HG03064 (cell line): ENCODE results near the gene KLHDC2.
"Not testable (repeated sequence)": the region's sequence is repeated elsewhere in the genome, so short reads cannot be mapped to it uniquely, and the experiment has no call there.

ENCODE experiments used
- ATAC-seq: cut with Tn5 transposase; IDR thresholded peaks from one replicate; pipeline ENCODE4 v1.9.1; 2021; ENCODE audit warnings: low read depth; ENCODE audit not compliant: unreplicated experiment

KLHDC2 gene, protein sequence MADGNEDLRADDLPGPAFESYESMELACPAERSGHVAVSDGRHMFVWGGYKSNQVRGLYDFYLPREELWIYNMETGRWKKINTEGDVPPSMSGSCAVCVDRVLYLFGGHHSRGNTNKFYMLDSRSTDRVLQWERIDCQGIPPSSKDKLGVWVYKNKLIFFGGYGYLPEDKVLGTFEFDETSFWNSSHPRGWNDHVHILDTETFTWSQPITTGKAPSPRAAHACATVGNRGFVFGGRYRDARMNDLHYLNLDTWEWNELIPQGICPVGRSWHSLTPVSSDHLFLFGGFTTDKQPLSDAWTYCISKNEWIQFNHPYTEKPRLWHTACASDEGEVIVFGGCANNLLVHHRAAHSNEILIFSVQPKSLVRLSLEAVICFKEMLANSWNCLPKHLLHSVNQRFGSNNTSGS

GRCh38 chr14:49767571-49768300, at the start of gene KLHDC2:
KLHDC2 (plus strand) TSS chr14:49768153; CDS start chr14:49768469, 316 bp downstream.
- peak; percentile 86 for ATAC-seq

- ATAC-seq, result no peak
Measured at GRCh38 chr14:49720744-49721143, 47.2 kb upstream of the KLHDC2 start.

- ATAC-seq, result not testable (repeated sequence)
Measured at GRCh38 chr14:49721733-49722435, 46.1 kb upstream of the KLHDC2 start.

DNA sequence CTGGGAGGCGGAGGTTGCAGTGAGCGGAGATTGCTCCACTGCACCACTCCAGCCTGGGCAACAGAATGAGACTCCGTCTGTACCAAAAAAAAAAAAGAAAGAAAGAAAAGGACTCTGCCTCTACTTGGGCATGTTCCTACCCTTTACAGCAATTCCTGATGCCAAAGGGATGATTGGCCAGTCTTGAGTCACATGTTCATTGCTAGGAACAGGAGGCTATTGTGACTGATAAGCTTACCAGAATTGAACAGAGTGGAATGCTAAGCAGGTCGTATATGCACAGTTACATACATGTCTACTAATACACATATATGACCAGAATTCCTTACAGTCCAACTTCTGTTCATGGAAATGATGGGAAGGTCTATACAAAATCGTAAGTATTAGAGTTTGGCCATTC, 40.8 kb upstream of the KLHDC2 start:
- no peak for ATAC-seq

DNA sequence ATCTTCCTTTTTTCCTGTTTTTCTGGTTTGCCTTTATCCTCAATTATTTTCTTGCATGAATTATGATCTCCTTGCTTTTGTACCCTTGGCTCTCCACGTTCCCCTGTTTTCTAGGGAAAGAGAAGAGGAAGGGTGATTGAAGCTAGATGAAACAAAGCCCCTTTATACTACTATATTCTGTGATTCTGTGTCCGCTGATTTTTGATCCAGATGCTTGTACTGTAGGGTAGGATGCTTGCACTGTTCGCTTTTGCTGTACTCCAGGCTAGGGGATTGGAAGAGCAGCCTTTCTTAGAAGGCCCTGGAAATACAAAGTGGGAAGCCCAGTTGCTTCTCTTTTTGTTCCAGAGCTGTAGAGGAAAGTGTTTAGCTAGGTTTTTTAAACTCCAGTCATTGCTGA, 35.1 kb upstream of the KLHDC2 start:
- no peak for ATAC-seq

DNA sequence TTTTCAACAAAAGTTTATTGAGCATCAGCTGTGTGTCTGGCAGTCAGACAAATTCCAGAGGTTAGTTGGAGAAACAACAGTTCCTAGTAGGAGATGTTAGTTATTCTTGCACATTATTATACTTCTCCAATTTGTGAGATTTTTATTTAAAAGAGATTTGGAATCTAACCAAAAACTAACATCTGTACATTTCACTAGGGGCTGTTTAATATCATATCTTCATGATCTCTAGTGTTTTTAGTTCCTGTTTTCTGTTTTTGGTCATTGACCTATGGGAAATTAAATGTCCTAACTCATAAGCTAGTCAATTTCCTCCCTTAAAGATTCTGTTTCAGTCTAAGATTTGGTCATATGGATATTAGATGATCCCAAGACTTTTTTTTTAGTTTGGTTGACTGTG, 34.1 kb upstream of the KLHDC2 start:
- ATAC-seq, result no peak

- ATAC-seq, result not testable (repeated sequence)
Measured at GRCh38 chr14:49735669-49736068, 32.3 kb upstream of the KLHDC2 start.

DNA sequence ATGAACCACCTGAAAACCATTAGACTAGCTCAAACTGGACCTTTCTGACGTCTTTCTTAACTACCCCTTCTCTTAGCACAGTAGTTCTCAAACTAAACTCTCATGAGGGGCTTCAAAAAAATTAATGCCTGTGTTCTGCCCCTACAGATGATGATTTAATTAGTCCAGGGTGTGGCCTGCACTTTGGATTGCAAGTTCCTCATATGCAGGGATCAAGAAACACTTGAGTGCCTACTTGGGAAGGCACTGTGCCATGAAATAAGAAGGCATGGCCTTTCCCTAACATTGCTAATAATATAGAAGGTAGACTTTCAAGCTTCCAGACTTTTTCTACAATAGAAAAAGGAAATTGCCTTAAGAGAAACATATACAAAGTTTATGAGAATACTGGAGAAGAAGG, 22.8 kb upstream of the KLHDC2 start:
- no peak for ATAC-seq

GRCh38 chr14:49746476-49746875, 21.5 kb upstream of the KLHDC2 start:
- not testable (repeated sequence) for ATAC-seq

GRCh38 chr14:49754570-49755097, 13.3 kb upstream of the KLHDC2 start:
- no peak for ATAC-seq

DNA sequence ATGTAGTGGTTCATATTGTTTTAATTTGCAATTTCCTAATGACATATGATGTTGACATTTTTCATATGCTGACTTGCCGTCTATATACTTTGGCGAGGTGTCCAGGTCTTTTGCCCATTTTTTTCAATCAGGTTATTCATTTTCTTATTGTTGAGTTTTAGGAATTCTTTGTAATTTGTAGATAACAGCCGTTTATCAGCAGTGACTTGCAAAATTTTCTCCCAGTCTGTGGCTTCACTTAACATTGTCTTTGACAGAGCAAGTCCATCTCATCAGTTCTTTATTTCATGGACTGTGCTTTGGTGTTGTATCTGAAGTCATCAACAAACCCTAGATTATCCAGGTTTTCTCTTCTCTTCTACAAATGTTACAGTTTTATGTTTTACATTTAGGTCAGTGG, 12.6 kb upstream of the KLHDC2 start:
- no peak for ATAC-seq

GRCh38 chr14:49761839-49762551, 6.0 kb upstream of the KLHDC2 start:
- no peak for ATAC-seq

GRCh38 chr14:49766839-49767238, 1.1 kb upstream of the KLHDC2 start:
- no peak for ATAC-seq

GRCh38 chr14:49767270-49767570, 733 bp upstream of the KLHDC2 start:
- no peak for ATAC-seq

DNA sequence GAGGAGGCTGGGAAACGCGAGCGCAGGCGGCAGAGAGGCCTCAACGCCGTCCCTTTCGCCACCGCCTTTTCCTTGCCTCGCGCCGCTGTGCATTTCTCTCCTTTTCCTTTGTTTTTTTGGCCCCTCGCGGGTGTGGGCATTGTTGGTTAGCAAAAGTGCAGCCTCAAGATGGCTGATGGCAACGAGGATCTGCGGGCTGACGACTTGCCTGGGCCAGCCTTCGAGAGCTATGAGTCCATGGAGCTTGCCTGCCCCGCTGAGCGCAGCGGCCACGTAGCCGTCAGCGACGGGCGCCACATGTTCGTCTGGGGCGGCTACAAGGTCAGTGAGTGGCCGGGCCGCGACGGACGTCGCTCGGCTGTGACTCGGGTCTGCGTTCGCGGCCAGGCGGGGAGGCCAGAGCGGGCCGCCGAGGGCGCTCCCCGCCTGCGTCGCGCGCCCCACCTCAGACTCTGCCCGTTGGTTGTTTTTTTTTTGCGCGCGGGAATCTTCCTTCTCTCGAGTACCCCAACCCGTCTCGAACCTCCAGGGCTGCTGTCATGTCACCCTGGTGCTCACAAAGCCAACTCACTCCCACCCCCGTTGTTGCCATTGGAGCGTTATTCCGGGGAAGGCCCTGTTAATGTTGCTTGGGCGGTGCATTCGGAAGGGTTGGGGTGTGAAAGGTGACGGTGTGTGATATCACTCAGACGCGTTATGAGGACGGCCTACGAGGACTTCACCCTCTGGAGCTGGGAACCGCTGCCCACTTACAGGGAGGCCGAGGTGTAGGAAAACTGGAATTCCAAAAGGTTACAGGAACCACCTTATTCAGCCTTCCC, 558 bp downstream of the KLHDC2 start:
- ATAC-seq, result peak; percentile 27

DNA sequence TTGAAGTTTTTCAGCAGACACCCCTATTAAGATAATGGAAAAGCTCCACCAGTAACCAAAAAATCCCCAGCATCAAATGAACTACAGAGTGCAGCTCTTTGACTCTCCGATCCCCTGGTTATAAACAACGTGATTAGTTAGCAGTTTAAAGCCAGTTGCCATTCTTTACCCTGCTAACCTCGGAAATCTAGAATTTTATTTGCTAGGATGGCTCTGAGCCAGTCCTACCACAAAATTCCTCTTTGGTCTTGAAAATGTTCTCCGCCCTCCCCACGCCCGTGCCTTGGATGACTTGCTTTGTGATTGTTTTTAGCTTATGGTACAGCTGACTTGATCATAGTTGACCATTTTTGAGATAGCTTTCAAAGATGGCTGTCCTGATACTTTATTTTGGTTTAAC, 1.2 kb downstream of the KLHDC2 start:
- ATAC-seq, result no peak

DNA sequence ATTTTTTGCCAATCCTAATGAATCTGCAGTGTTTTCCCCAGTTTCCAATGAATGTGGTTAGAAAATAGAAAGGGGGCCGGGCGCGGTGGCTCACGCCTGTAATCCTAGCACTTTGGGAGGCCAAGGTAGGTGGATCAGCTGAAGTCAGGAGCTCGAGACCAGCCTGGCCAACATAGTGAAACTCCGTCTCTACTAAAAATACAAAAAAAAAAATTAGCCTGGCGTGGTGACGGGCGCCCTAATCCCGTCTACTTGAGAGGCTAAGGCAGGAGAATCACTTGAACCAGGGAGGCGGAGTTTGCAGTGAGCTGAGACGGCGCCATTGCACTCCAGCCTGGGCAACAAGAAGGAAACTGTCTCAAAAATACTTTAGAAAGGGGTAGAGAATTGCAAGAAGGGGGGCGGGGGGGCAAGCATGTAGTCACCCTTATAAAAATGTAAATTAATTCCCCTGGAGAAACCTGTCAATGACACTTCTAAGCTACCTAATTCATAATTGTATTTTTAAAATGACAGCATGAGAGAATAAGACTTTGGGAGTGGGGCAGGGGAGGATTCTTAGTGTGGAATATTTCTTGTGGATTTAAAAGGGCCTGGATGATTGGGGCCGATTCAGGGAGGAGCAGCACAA, 1.7 kb downstream of the KLHDC2 start:
- no peak for ATAC-seq

GRCh38 chr14:49770212-49770817, 2.4 kb downstream of the KLHDC2 start:
- ATAC-seq, result no peak

DNA sequence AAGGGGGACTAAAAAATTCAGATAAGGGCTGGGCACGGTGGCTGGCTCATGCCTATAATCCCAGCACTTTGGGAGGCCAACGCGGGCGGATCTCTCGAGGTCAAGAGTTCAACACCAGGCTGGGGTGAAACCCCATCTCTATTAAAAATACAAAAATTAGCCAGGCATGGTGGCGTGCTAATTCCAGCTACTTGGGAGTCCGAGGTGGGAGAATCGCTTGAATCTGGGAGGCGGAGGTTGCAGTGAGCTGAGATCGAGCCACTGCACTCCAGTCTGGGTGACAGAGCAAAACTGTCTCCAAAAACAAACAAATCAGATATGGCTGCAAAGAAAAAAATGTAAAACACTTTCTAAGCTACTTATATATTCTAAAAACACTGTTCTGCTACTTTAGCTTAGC, 3.7 kb downstream of the KLHDC2 start:
- ATAC-seq, result not testable (repeated sequence)
